GM18508 (cell line): ENCODE measurements around the gene PLEKHA8.
A peak's percentile ranks its signal among the peaks of the same experiment; 100 is the strongest.

Experiments
- ATAC-seq: cut with Tn5 transposase; IDR thresholded peaks from one replicate; pipeline ENCODE4 v1.9.1; 2021; ENCODE audit warnings: moderate number of reproducible peaks; ENCODE audit not compliant: insufficient read depth, unreplicated experiment

The PLEKHA8 gene

GRCh38 chr7:30163231-30163894, 135.2 kb downstream of the PLEKHA8 start:
- peak; percentile 33 for ATAC-seq

GRCh38 chr7:30164567-30164966, 136.4 kb downstream of the PLEKHA8 start:
- ATAC-seq, result no peak

- no peak for ATAC-seq
These were observed 137.4 kb downstream of the PLEKHA8 start for GRCh38 chr7:30165590-30165989.

- no peak for ATAC-seq
These were observed 138.1 kb downstream of the PLEKHA8 start for GRCh38 chr7:30166155-30166840.

- no peak for ATAC-seq
These were observed 138.6 kb downstream of the PLEKHA8 start for GRCh38 chr7:30166841-30167235.

GRCh38 chr7:30167901-30168300, 139.7 kb downstream of the PLEKHA8 start:
- no peak for ATAC-seq

- no peak for ATAC-seq
These were observed 140.8 kb downstream of the PLEKHA8 start for GRCh38 chr7:30168835-30169573.

- no peak for ATAC-seq
These were observed 141.4 kb downstream of the PLEKHA8 start for GRCh38 chr7:30169579-30169978.

- no peak for ATAC-seq
These were observed 142.4 kb downstream of the PLEKHA8 start for GRCh38 chr7:30170476-30171205.

- ATAC-seq, result no peak
These were observed 143.7 kb downstream of the PLEKHA8 start for GRCh38 chr7:30171766-30172447.

- ATAC-seq, result no peak
These were observed 144.2 kb downstream of the PLEKHA8 start for GRCh38 chr7:30172451-30172850.

GRCh38 chr7:30173058-30173897, 145.1 kb downstream of the PLEKHA8 start:
- no peak for ATAC-seq

GRCh38 chr7:30175180-30175579, 147.0 kb downstream of the PLEKHA8 start:
- ATAC-seq, result no peak

GRCh38 chr7:30175636-30176147, 147.5 kb downstream of the PLEKHA8 start:
- no peak for ATAC-seq

GRCh38 chr7:30176463-30177109, 148.4 kb downstream of the PLEKHA8 start:
- no peak for ATAC-seq

GRCh38 chr7:30177186-30177585, 149.0 kb downstream of the PLEKHA8 start:
- ATAC-seq, result no peak

- ATAC-seq, result no peak
These were observed 149.8 kb downstream of the PLEKHA8 start for GRCh38 chr7:30177965-30178364.

- ATAC-seq, result no peak
These were observed 150.7 kb downstream of the PLEKHA8 start for GRCh38 chr7:30178748-30179436.
